K562 (cell line): Measurements from ENCODE around the gene EDARADD. TPM values are rescaled to one million over a fixed set of nuclear protein-coding genes. Genes with fewer than 3 reads are reported as not detected.

Source experiments
- BCOR ChIP-seq: fragments of 450-650 bp; IDR thresholded peaks from 2 replicates; pipeline ENCODE4 v1.6.1; 2016
- CEBPG ChIP-seq, 3 experiments: fragments of 200-800 bp in 1 of 3; sonication (Bioruptor generic) in 1 of 3; sonication (generic) in 1 of 3; formaldehyde crosslinking in 1 of 3; IDR thresholded peaks in 2 of 3; conservative IDR thresholded peaks in 1 of 3; 2 replicates each; pipeline versions ENCODE4 v1.6.1 to v1.8.0; 2016 to 2022; ENCODE audit warnings: missing compliant biosample characterization in 2 of 3, missing genetic modification characterization in 2 of 3, mild to moderate bottlenecking in 1 of 3, missing genetic modification reagents in 1 of 3
- E2F3 ChIP-seq: fragments of 250-450 bp; sonication (Bioruptor Pico); IDR thresholded peaks from 2 replicates; pipeline ENCODE4 v1.4.0; 2020; ENCODE audit warnings: mild to moderate bottlenecking
- EGR1 ChIP-seq: fragments of 450-650 bp; conservative IDR thresholded peaks from 2 replicates; pipeline ENCODE4 v1.6.1; 2017; ENCODE audit warnings: mild to moderate bottlenecking
- GATA2 ChIP-seq: sonication (generic); formaldehyde crosslinking; IDR thresholded peaks from 2 replicates; pipeline ENCODE4 v1.4.0; 2020; ENCODE audit warnings: mild to moderate bottlenecking, missing genetic modification reagents
- HDAC1 ChIP-seq, 2 experiments: fragments of 450-650 bp; IDR thresholded peaks; 2 replicates each; pipeline ENCODE4 v1.6.1; 2016 to 2017; ENCODE audit warnings: inconsistent platforms in 1 of 2, mild to moderate bottlenecking in 1 of 2, moderate library complexity in 1 of 2
- HDAC3 ChIP-seq: fragments of 450-650 bp; IDR thresholded peaks from 2 replicates; pipeline ENCODE4 v1.6.1; 2018; ENCODE audit warnings: borderline replicate concordance, mild to moderate bottlenecking, moderate library complexity; ENCODE audit not compliant: partially characterized antibody
- HMBOX1 ChIP-seq: sonication (generic); IDR thresholded peaks from 2 replicates; pipeline ENCODE4 v1.6.1; 2016
- JUN ChIP-seq, 2 experiments: sonication (generic) in 1 of 2; formaldehyde crosslinking in 1 of 2; IDR thresholded peaks; 2 replicates each; pipeline versions ENCODE4 v1.6.1 to v1.8.0; 2012 to 2022; ENCODE audit warnings: borderline replicate concordance in 2 of 2, mild to moderate bottlenecking in 2 of 2, improper control_type of control experiment in 1 of 2, low read depth in 1 of 2, low read length in 1 of 2, missing genetic modification reagents in 1 of 2
- KDM1A ChIP-seq, 2 experiments: fragments of 450-650 bp; IDR thresholded peaks; 2 replicates each; pipeline ENCODE4 v1.6.1; 2016; ENCODE audit warnings: mild to moderate bottlenecking in 2 of 2
- MEIS2 ChIP-seq: fragments of 450-650 bp; IDR thresholded peaks from 2 replicates; pipeline ENCODE4 v1.6.1; 2014; ENCODE audit warnings: mild to moderate bottlenecking; ENCODE audit not compliant: partially characterized antibody
- PHTF2 ChIP-seq: fragments of 250-450 bp; sonication (Bioruptor Pico); IDR thresholded peaks from 2 replicates; pipeline ENCODE4 v1.5.0; 2021; ENCODE audit warnings: mild to moderate bottlenecking
- RCOR1 ChIP-seq, 2 experiments: IDR thresholded peaks; 2 replicates each; pipeline ENCODE4 v1.6.1; 2012; ENCODE audit warnings: low read depth in 2 of 2, low read length in 2 of 2, borderline replicate concordance in 1 of 2, improper control_type of control experiment in 1 of 2
- SMARCA4 ChIP-seq: fragments of 450-650 bp; IDR thresholded peaks from 2 replicates; pipeline ENCODE4 v1.6.1; 2016
- STAT5B ChIP-seq: fragments of 250-450 bp; sonication (Bioruptor Pico); IDR thresholded peaks from 2 replicates; pipeline ENCODE4 v1.8.0; 2021; ENCODE audit warnings: mild to moderate bottlenecking, inconsistent platforms
- TCF7L2 ChIP-seq: fragments of 150-350 bp; IDR thresholded peaks from 2 replicates; pipeline ENCODE4 v1.6.1; 2016; ENCODE audit warnings: low read depth, mild to moderate bottlenecking, low read length, moderate library complexity
- TEAD1 ChIP-seq, 2 experiments: fragments of 450-650 bp in 1 of 2; sonication (generic) in 1 of 2; formaldehyde crosslinking; IDR thresholded peaks; 2 replicates each; pipeline versions ENCODE4 v1.4.0 to v1.8.0; 2020 to 2022; ENCODE audit warnings: mild to moderate bottlenecking in 2 of 2, missing genetic modification reagents in 1 of 2
- ZBTB5 ChIP-seq: fragments of 450-650 bp; IDR thresholded peaks from 2 replicates; pipeline ENCODE4 v1.6.1; 2017; ENCODE audit warnings: antibody characterized with exemption
- ZFPM2 ChIP-seq: fragments of 250-450 bp; sonication (Bioruptor Pico); IDR thresholded peaks from 2 replicates; pipeline ENCODE4 v1.5.1; 2022; ENCODE audit warnings: mild to moderate bottlenecking
- ZNF134 ChIP-seq: fragments of 250-450 bp; sonication (Bioruptor Pico); conservative IDR thresholded peaks from 2 replicates; pipeline ENCODE4 v1.4.0; 2020
- ZNF274 ChIP-seq: IDR thresholded peaks from 2 replicates; pipeline ENCODE4 v1.6.1; 2011; ENCODE audit warnings: low read depth, mild to moderate bottlenecking, low read length, moderate library complexity, borderline replicate concordance
- ZNF347 ChIP-seq: fragments of 450-650 bp; formaldehyde crosslinking; IDR thresholded peaks from 2 replicates; pipeline ENCODE4 v1.4.0; 2020; ENCODE audit warnings: low read depth, mild to moderate bottlenecking, moderate library complexity
- ZNF57 ChIP-seq: fragments of 450-650 bp; formaldehyde crosslinking; IDR thresholded peaks from 2 replicates; pipeline ENCODE4 v1.4.0; 2020; ENCODE audit warnings: mild to moderate bottlenecking, moderate library complexity
- polyA plus RNA-seq, 8 experiments: library from polyadenylated mRNA; depleted of rRNA in 4 of 8; stranded (reverse) in 5 of 8; unstranded in 3 of 8; fragments of >200 nt; fragmentation: Nextera tagmentation in 2 of 8; fragmentation: Illumina TruSeq in 1 of 8; extraction: Ambion mirVana in 2 of 8; extraction: Trizol in 1 of 8; gene quantifications; 2 replicates each; pipeline versions ENCODE4 v1.2.1 to v1.2.3, GENCODE V29; 2011 to 2014; ENCODE audit warnings: inconsistent platforms in 1 of 8, missing spikeins in 1 of 8
- total RNA-seq, 7 experiments: library from RNA; depleted of rRNA in 6 of 7; stranded (reverse); fragments of >200 nt in 6 of 7; fragmentation: Illumina TruSeq in 2 of 7; extraction: Trizol in 2 of 7; gene quantifications; 2 replicates each; pipeline versions ENCODE4 v1.2.1 to v1.2.3, GENCODE V29; 2011 to 2021; ENCODE audit warnings: low replicate concordance in 1 of 7
- TF ChIP-seq, protein P1 (sequence below): fragments of 450-650 bp; IDR thresholded peaks from 2 replicates; pipeline ENCODE4 v1.7.0; 2016; ENCODE audit warnings: borderline replicate concordance
- TF ChIP-seq, protein P2 (sequence below): fragments of 450-650 bp; formaldehyde crosslinking; IDR thresholded peaks from 2 replicates; pipeline ENCODE4 v1.4.0; 2022; ENCODE audit warnings: mild to moderate bottlenecking, moderate library complexity

The EDARADD gene
- total and polyA plus RNA-seq, 9 of the 15 experiments (the other 6 are each of a cell fraction or from before 2014, with no cell fraction given), result 0.46 to 32.4 (median 20.6) TPM

DNA sequence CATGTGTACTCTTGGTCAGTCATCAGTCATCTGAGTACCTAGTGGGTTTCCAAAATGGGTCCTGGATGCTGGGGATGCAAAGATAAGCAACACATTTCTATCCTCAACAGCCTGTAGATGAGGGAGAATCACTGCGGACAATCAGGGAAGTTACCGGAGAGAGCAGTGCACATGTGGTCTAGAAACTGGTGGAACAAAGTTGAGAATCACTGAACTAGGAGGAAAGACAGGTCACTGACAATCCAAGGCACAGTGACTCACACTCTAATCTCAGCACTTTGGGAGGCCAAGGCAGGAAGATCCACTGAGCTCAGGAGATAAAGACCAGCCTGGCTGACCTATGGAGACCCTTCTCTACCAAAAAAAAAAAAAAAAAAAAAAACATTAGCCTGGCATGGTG lies 98.3 kb downstream of the EDARADD start (continued):
- no peak for TF ChIP-seq TCF7L2
- TF ChIP-seq ZNF347, result no peak
- TF ChIP-seq HDAC3, result no peak
- peak in 1 of 2 experiments; percentile 88; a peak in 2 of 4 replicates for TF ChIP-seq RCOR1 (IDR thresholded peaks at IDR 0.05; ENCODE audit: borderline replicate concordance in 1 of 2, low read depth in 2 of 2, low read length in 2 of 2)
- peak; percentile 81 to 83 for TF ChIP-seq KDM1A (IDR thresholded peaks at IDR 0.05)
- TF ChIP-seq CEBPG (CRISPR knock-in tag; IDR thresholded peaks at IDR 0.05), result no peak
- no peak for TF ChIP-seq CEBPG (tag; conservative IDR thresholded peaks at IDR 0.05 in 1 of 2, IDR thresholded peaks at IDR 0.05 in 1 of 2)
- TF ChIP-seq ZNF274, result no peak
- TF ChIP-seq PHTF2 (CRISPR knock-in tag), result no peak
- peak; percentile 19 for TF ChIP-seq MEIS2
- no peak for TF ChIP-seq ZNF57 (CRISPR knock-in tag)
- TF ChIP-seq, protein P1, sequence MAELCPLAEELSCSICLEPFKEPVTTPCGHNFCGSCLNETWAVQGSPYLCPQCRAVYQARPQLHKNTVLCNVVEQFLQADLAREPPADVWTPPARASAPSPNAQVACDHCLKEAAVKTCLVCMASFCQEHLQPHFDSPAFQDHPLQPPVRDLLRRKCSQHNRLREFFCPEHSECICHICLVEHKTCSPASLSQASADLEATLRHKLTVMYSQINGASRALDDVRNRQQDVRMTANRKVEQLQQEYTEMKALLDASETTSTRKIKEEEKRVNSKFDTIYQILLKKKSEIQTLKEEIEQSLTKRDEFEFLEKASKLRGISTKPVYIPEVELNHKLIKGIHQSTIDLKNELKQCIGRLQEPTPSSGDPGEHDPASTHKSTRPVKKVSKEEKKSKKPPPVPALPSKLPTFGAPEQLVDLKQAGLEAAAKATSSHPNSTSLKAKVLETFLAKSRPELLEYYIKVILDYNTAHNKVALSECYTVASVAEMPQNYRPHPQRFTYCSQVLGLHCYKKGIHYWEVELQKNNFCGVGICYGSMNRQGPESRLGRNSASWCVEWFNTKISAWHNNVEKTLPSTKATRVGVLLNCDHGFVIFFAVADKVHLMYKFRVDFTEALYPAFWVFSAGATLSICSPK, result no peak
- TF ChIP-seq ZNF134 (CRISPR knock-in tag), result no peak
- TF ChIP-seq ZFPM2, result no peak
- no peak for TF ChIP-seq ZBTB5
- TF ChIP-seq SMARCA4, result peak; percentile 60; the same call in 1 of the 2 replicates
- TF ChIP-seq TEAD1 (CRISPR knock-in tag; IDR thresholded peaks at IDR 0.05), result 0 out of 4 replicates have a peak, but pooled peaks of 1 of the 2 experiments have one; percentile 6
- peak; percentile 40; the same call in 1 of the 2 replicates for TF ChIP-seq JUN (IDR thresholded peaks at IDR 0.05; ENCODE audit: borderline replicate concordance, low read depth, low read length)
- no peak for TF ChIP-seq JUN (CRISPR knock-in tag; IDR thresholded peaks at IDR 0.05; ENCODE audit: borderline replicate concordance)
- peak; percentile 52 for TF ChIP-seq HMBOX1
- TF ChIP-seq HDAC1 (IDR thresholded peaks at IDR 0.05), result peak in 1 of 2 experiments; percentile 31; a peak in 1 of 4 replicates
- no peak for TF ChIP-seq GATA2 (CRISPR knock-in tag)
- no peak for TF ChIP-seq E2F3 (CRISPR knock-in tag)
- TF ChIP-seq STAT5B (CRISPR knock-in tag), result no peak
- TF ChIP-seq EGR1, result no peak
- TF ChIP-seq, protein P2, sequence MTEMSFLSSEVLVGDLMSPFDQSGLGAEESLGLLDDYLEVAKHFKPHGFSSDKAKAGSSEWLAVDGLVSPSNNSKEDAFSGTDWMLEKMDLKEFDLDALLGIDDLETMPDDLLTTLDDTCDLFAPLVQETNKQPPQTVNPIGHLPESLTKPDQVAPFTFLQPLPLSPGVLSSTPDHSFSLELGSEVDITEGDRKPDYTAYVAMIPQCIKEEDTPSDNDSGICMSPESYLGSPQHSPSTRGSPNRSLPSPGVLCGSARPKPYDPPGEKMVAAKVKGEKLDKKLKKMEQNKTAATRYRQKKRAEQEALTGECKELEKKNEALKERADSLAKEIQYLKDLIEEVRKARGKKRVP (CRISPR knock-in tag), result no peak
- no peak for TF ChIP-seq BCOR
